ENCODE measurements around the gene CCDC197.

The CCDC197 gene

GRCh38 chr14:94040796-94041195 lies 43.7 kb downstream of the CCDC197 start:
- DNase-seq (ENCODE audit: low read depth in 1 of 2, low spot score in 1 of 2) = no peak

GRCh38 chr14:94041551-94042346 lies 44.6 kb downstream of the CCDC197 start:
- DNase-seq (ENCODE audit: low read depth in 1 of 2, low spot score in 1 of 2) = no peak

GRCh38 chr14:94042433-94043091 lies 45.5 kb downstream of the CCDC197 start:
- no peak for DNase-seq (ENCODE audit: low read depth in 1 of 2, low spot score in 1 of 2)

GRCh38 chr14:94043111-94043755 lies 46.1 kb downstream of the CCDC197 start:
- no peak for DNase-seq (ENCODE audit: low read depth in 1 of 2, low spot score in 1 of 2)

GRCh38 chr14:94043756-94044475 lies 46.8 kb downstream of the CCDC197 start:
- DNase-seq (ENCODE audit: low read depth in 1 of 2, low spot score in 1 of 2) = no peak

- no peak for DNase-seq (ENCODE audit: low read depth in 1 of 2, low spot score in 1 of 2)
These were observed 47.5 kb downstream of the CCDC197 start for GRCh38 chr14:94044476-94045091.

- DNase-seq (ENCODE audit: low read depth in 1 of 2, low spot score in 1 of 2) = no peak
These were observed 48.0 kb downstream of the CCDC197 start for GRCh38 chr14:94045101-94045500.

- DNase-seq (ENCODE audit: low read depth in 1 of 2, low spot score in 1 of 2) = no peak
These were observed 48.7 kb downstream of the CCDC197 start for GRCh38 chr14:94045563-94046345.

GRCh38 chr14:94046696-94047250 lies 49.7 kb downstream of the CCDC197 start:
- DNase-seq (ENCODE audit: low read depth in 1 of 2, low spot score in 1 of 2) = no peak

GRCh38 chr14:94047581-94047980 lies 50.5 kb downstream of the CCDC197 start:
- DNase-seq (ENCODE audit: low read depth in 1 of 2, low spot score in 1 of 2) = no peak

- no peak for DNase-seq (ENCODE audit: low read depth in 1 of 2, low spot score in 1 of 2)
These were observed 51.9 kb downstream of the CCDC197 start for GRCh38 chr14:94048691-94049624.

- DNase-seq (ENCODE audit: low read depth in 1 of 2, low spot score in 1 of 2) = no peak
These were observed 52.5 kb downstream of the CCDC197 start for GRCh38 chr14:94049625-94050023.

GRCh38 chr14:94050231-94050880 lies 53.3 kb downstream of the CCDC197 start:
- DNase-seq (ENCODE audit: low read depth in 1 of 2, low spot score in 1 of 2) = no peak

GRCh38 chr14:94051115-94051514 lies 54.0 kb downstream of the CCDC197 start:
- no peak for DNase-seq (ENCODE audit: low read depth in 1 of 2, low spot score in 1 of 2)

GRCh38 chr14:94051779-94052178 lies 54.7 kb downstream of the CCDC197 start:
- DNase-seq (ENCODE audit: low read depth in 1 of 2, low spot score in 1 of 2) = no peak

GRCh38 chr14:94052199-94052598 lies 55.1 kb downstream of the CCDC197 start:
- no peak for DNase-seq (ENCODE audit: low read depth in 1 of 2, low spot score in 1 of 2)

- no peak for DNase-seq (ENCODE audit: low read depth in 1 of 2, low spot score in 1 of 2)
These were observed 55.6 kb downstream of the CCDC197 start for GRCh38 chr14:94052662-94053061.

- no peak for DNase-seq (ENCODE audit: low read depth in 1 of 2, low spot score in 1 of 2)
These were observed 57.3 kb downstream of the CCDC197 start for GRCh38 chr14:94054401-94054800.

Data from activated T-helper 1 cell treated with anti-CD3 and anti-CD28 coated beads, Interleukin-2, amount 50 U/mL, for 16 hours (primary cell).